OCI-LY3 (cell line): ENCODE measurements around the gene GABRB3.

Experiments used
- H2AFZ ChIP-seq: fragments of 200-600, 300-600 bp; shearing (Covaris generic); 2 replicates; pipeline ENCODE4 v1.6.0; 2014; ENCODE audit warnings: antibody characterized with exemption, low read depth, low read length
- H3K27ac ChIP-seq: fragments of 200-600, 300-600 bp; sonication (generic); 2 replicates; pipeline ENCODE4 v1.5.1; 2014; ENCODE audit warnings: mild to moderate bottlenecking, low read length, moderate library complexity, mixed read lengths
- H3K27me3 ChIP-seq: fragments of 200-600, 300-600 bp; sonication (generic); 2 replicates; pipeline ENCODE4 v1.6.1; 2014; ENCODE audit warnings: low read depth, low read length, mixed read lengths
- H3K36me3 ChIP-seq: fragments of 200-600, 300-600 bp; sonication (generic); replicated peaks from 2 replicates; pipeline ENCODE3; 2014; ENCODE audit warnings: low read depth, low read length, mixed read lengths
- H3K4me1 ChIP-seq: fragments of 300-600, 200-600 bp; sonication (generic); 2 replicates; pipeline ENCODE4 v1.6.1; 2014; ENCODE audit warnings: low read length, mixed read lengths
- H3K4me2 ChIP-seq: fragments of 200-600, 300-600 bp; sonication (generic); 2 replicates; pipeline ENCODE4 v1.6.1; 2014; ENCODE audit warnings: low read length, mixed read lengths
- H3K4me3 ChIP-seq: fragments of 300-600, 200-600 bp; sonication (generic); 2 replicates; pipeline ENCODE4 v1.5.1; 2014; ENCODE audit warnings: antibody characterized with exemption, mild to moderate bottlenecking, low read length, moderate library complexity
- H3K79me2 ChIP-seq: fragments of 300-600, 200-600 bp; shearing (Covaris generic); 2 replicates; pipeline ENCODE4 v1.6.1; 2014; ENCODE audit warnings: mild to moderate bottlenecking, low read length, mixed read lengths
- H3K9ac ChIP-seq: fragments of 300-600, 200-600 bp; shearing (Covaris generic); 2 replicates; pipeline ENCODE4 v1.6.0; 2014; ENCODE audit warnings: mild to moderate bottlenecking, low read length, moderate library complexity
- H3K9me3 ChIP-seq: fragments of 200-600, 300-600 bp; shearing (Covaris generic); 2 replicates; pipeline ENCODE4 v1.6.1; 2014; ENCODE audit warnings: low read length, mixed read lengths; ENCODE audit not compliant: insufficient read depth
- H4K20me1 ChIP-seq: fragments of 200-600, 300-600 bp; sonication (generic); 2 replicates; pipeline ENCODE4 v1.6.1; 2016; ENCODE audit warnings: low read length, mixed read lengths; ENCODE audit not compliant: insufficient read depth
- CTCF ChIP-seq: fragments of 200-600, 300-600 bp; sonication (generic); IDR thresholded peaks from 2 replicates; pipeline ENCODE4 v1.5.1; 2014; ENCODE audit warnings: antibody characterized with exemption, low read length, low read depth
- EZH2phosphoT487 ChIP-seq: fragments of 200-600 bp; shearing (Covaris generic); IDR thresholded peaks from 2 replicates; pipeline ENCODE4 v1.6.1; 2018; ENCODE audit warnings: antibody characterized with exemption, mixed run types, low read depth

Gene GABRB3

GRCh38 chr15:26757141-26757540 lies 15.7 kb downstream of the GABRB3 start:
- Histone ChIP-seq H3K79me2 (no peaks in the 10 kb centered on the region), H3K4me2 (no peak overlapping the region), H2AFZ (no peak overlapping the region), H3K36me3 (no peaks in the 10 kb centered on the region), H3K4me3 (no peak overlapping the region), H3K27ac (no peak overlapping the region), H3K9ac (no peak overlapping the region), H3K9me3 (no peaks in the 10 kb centered on the region), H4K20me1 (no peaks in the 10 kb centered on the region), H3K27me3 (no peaks in the 10 kb centered on the region), H3K4me1 (no peaks in the 10 kb centered on the region)
- TF ChIP-seq CTCF: no peak
- TF ChIP-seq EZH2phosphoT487: no peak

GRCh38 chr15:26744894-26745293 lies 28.0 kb downstream of the GABRB3 start:
- Histone ChIP-seq H4K20me1 (no peaks in the 10 kb centered on the region), H2AFZ (no peak overlapping the region), H3K4me3 (no peak overlapping the region), H3K36me3 (no peaks in the 10 kb centered on the region), H3K9me3 (no peaks in the 10 kb centered on the region), H3K27ac (no peak overlapping the region), H3K4me2 (no peak overlapping the region), H3K9ac (no peak overlapping the region), H3K79me2 (no peaks in the 10 kb centered on the region), H3K27me3 (no peaks in the 10 kb centered on the region), H3K4me1 (no peaks in the 10 kb centered on the region)
- TF ChIP-seq CTCF (no peak), EZH2phosphoT487 (no peak)

GRCh38 chr15:26739791-26740190 lies 33.1 kb downstream of the GABRB3 start:
- no peaks in the 10 kb centered on the region for H3K79me2 ChIP-seq
- H2AFZ ChIP-seq: no peak overlapping the region

GRCh38 chr15:26738996-26739395 lies 33.9 kb downstream of the GABRB3 start:
- H3K27me3 ChIP-seq: no peaks in the 10 kb centered on the region
- H3K36me3 ChIP-seq: no peaks in the 10 kb centered on the region
- H3K4me3 ChIP-seq: no peak overlapping the region
- no peak overlapping the region for H3K27ac ChIP-seq
- no peaks in the 10 kb centered on the region for H3K79me2 ChIP-seq
- no peaks in the 10 kb centered on the region for H3K4me1 ChIP-seq
- H3K9me3 ChIP-seq: no peaks in the 10 kb centered on the region
- TF ChIP-seq CTCF (no peak), EZH2phosphoT487 (no peak)
- H4K20me1 ChIP-seq: no peaks in the 10 kb centered on the region
- H3K9ac ChIP-seq: no peak overlapping the region
- no peak overlapping the region for H3K4me2 ChIP-seq
- no peak overlapping the region for H2AFZ ChIP-seq

More at GRCh38 chr15:26739791-26740190, 33.1 kb downstream of the GABRB3 start:
- H3K4me2 ChIP-seq: no peak overlapping the region
- H3K27me3 ChIP-seq: no peaks in the 10 kb centered on the region
- H3K4me3 ChIP-seq: no peak overlapping the region
- no peak overlapping the region for H3K27ac ChIP-seq
- no peaks in the 10 kb centered on the region for H3K36me3 ChIP-seq
- no peaks in the 10 kb centered on the region for H3K9me3 ChIP-seq
- TF ChIP-seq CTCF (no peak), EZH2phosphoT487 (no peak)
- no peak overlapping the region for H3K9ac ChIP-seq
- H3K4me1 ChIP-seq: no peaks in the 10 kb centered on the region
- H4K20me1 ChIP-seq: no peaks in the 10 kb centered on the region
